Activated CD4-positive, alpha-beta T cell treated with anti-CD3 and anti-CD28 coated beads, Interleukin-2, amount 50 U/mL, for 16 hours (primary cell): ENCODE data around the gene MAPK8.
"Not testable (repeated sequence)": the region's sequence is repeated elsewhere in the genome, so short reads cannot be mapped to it uniquely, and the experiment has no call there.

Experiments
- DNase-seq: peaks from one replicate; pipeline ENCODE4 v3.0.0-alpha.2; 2020

MAPK8 gene

DNA sequence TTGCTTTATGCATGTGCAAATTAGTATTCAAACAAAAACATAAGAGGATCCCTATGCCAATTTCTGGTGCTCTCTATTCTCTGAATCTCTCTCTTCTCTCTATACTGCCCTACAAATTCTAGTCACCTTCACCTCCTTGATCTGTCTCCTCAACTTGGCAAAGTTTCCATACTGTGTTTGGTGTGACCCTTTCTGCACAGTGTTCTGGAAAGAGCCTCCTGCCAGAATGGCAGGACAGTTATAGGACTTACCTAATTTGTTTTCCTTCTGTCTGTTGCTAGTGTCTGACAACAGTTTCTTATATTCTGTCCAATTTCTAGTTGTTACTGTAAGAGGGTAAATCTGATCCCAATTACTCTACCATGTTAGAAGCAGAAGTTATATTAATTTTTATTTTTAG, 34.3 kb downstream of the MAPK8 start:
- DNase-seq: no peak

GRCh38 chr10:48343106-48343505, 36.6 kb downstream of the MAPK8 start:
- DNase-seq: no peak

DNA sequence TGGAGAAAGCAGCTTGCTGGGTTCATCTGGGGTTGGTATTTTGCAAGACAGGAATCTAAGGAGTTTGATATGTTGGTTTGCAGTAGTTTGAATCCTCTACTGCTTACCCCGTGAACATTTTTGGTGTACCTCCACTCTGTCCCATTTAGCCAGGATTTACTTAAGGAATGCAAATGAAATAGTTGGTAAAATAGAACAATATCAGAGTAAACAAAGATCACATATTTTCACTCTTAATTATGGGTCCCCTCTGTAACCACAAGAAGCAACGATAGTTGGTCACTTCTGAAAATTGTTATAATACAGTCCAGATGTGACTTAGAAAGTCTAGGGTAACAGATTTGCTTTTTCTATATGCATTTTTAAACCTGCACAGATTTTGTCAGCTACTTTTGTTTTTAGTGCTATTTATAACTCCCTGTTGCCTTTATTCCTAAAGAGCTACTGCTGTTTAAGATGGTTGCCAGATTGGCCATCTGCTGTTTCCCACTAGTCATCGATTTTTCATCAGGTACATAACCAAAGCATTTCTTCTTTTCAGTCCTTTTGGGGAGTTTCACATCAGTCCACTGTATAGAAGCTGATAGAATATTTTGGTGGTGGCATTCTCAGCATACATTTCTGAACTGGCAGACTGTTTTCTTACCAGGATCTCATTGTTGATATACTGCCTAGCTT, 37.6 kb downstream of the MAPK8 start:
- DNase-seq: no peak

DNA sequence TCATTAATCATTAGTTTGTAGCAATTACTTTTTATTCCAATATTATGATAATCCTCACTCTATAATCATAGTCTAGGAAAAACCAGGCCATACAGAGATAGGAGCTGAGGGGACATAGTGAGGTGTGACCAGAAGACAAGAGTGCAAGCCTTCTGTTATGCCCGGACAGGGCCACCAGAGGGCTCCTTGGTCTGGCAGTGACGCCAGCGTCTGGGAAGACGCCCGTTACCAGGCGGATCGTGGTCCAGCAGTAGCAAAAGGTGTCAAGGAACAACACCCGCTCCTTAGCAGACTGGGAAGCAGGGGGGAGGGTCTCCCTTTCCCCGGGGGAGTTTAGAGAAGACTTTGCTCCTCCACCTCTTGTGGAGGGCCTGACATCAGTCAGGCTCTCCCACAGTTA, 39.8 kb downstream of the MAPK8 start:
- not testable (repeated sequence) for DNase-seq

DNA sequence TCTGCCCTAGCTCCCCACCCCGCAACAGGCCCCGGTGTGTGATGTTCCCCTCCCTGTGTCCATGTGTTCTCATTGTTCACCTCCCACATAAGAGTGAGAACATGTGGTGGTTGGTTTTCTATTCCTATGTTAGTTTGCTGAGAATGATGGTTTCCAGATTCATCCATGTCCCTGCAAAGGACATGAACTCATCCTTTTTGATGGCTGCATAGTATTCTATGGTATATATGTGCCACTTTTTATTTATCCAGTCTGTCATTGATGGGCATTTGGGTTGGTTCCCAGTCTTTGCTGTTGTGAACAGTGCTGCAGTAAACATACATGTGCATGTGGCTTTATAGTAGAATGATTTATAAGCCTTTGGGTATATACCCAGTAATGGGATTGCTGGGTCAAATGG, 41.1 kb downstream of the MAPK8 start:
- not testable (repeated sequence) for DNase-seq

DNA sequence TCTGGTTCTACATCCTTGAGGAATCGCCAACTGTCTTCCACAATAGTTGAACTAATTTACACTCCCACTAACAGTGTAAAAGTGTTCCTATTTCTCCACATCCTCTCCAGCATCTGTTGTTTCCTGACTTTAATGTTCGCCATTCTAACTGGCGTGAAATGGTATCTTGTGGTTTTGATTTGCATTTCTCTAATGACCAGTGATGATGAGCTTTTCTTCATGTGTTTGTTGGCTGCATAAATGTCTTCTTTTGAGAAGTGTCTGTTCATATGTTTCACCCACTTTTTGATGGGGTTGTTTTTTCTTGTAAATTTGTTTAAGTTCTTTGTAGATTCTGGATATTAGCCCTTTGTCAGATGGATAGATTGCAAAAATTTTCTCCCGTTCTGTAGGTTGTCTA, 41.5 kb downstream of the MAPK8 start:
- not testable (repeated sequence) for DNase-seq

GRCh38 chr10:48353246-48353645, 46.8 kb downstream of the MAPK8 start:
- no peak for DNase-seq

- no peak for DNase-seq
Observed at GRCh38 chr10:48357631-48358030, 51.2 kb downstream of the MAPK8 start.

- DNase-seq: peak; percentile 13
Observed at GRCh38 chr10:48358162-48358561, 51.7 kb downstream of the MAPK8 start.

DNA sequence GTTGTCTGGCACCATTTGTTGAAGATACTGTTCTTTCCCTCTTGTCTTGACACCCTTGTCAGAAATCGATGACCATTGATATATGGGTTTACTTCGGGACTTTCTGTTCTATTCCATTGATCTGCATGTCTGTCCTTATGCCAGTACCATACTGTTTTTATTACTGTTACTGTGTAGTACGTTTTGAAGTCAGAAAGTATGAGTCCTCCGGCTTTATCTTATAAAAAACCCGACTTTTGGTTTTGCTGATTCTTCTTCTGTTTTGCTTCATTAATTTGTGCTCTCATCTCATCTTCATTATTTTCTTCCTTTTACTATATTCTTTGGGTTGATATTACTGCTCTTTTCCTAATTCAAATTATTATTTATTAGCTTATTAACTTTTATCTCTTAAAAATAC, 52.4 kb downstream of the MAPK8 start:
- DNase-seq: no peak

DNA sequence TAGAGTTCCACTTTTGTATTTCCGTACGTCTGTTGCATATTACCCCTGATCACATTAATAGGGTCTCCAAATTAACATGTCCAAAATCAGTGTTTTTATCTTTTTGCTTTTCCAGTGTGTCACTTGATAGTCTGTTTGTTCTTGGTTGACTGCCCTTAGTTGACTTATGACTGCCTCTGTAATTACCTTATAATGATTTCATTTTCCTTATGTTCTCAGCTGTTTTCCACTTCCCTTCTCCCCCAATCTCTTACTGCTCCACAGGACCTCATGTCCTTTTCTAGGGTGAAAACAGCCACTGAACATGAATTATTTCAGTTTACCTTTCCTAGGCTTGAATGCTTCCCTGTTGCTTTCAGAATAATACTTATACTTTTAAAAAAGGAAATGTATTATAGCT, 54.7 kb downstream of the MAPK8 start:
- DNase-seq: no peak

- DNase-seq: peak; percentile 55
Observed at GRCh38 chr10:48363617-48364355, 57.3 kb downstream of the MAPK8 start.

GRCh38 chr10:48364659-48365405, 58.4 kb downstream of the MAPK8 start:
- no peak for DNase-seq

DNA sequence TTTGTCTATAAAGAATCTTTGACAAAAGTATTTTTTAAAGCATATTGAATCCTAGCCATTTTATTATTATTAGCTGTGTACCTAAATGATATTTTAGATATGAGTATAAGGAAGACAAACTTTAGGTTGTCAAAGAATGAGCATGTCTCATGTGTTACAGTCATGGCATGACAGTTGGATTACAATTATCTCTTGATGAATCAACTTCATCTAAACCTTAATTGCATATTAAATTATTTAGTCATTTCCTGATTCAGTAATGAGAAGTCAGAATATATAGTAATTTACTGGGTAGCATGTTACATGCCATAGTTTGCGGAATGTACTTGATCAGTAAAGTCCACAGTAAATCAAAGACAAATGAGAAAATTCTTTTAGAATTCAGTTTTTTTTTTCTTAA, 59.2 kb downstream of the MAPK8 start:
- no peak for DNase-seq

DNA sequence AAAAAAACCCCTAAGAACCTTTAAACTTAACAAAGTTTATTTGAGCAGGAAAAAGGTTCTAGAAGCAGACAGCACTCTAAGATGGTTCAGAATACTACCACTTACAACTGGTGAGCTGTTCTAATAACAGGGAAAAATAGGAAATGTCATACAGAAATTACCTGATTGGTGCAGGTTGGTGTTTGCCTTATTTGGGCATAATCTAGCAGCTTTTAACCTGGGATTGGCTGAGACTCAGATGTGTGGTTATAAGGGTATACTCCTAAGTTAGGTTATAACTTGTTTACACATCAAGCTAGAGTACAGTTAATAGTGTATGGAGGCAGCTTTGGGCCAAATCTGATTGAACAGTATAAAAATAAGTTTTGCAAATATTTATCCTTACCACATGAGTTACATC, 59.8 kb downstream of the MAPK8 start:
- no peak for DNase-seq

DNA sequence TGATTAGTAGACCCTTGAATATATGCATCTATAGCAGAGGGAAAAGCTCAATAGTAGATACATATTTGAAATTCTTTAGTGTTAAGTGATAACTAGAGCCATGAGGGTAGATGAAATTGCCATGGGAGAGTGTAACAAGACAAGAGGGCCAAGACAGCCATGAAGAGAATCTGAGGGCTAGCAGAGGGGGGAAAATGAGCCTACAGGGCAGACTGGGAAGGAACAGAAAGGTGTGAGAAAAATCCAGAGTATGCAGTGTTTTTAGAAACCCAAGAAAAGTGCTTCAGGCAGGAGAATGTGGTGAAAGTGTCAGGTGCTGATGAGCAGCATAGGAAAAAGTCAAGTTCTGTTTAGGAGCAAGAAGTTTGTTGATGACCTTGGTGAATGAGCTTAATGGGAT, 63.0 kb downstream of the MAPK8 start:
- no peak for DNase-seq

DNA sequence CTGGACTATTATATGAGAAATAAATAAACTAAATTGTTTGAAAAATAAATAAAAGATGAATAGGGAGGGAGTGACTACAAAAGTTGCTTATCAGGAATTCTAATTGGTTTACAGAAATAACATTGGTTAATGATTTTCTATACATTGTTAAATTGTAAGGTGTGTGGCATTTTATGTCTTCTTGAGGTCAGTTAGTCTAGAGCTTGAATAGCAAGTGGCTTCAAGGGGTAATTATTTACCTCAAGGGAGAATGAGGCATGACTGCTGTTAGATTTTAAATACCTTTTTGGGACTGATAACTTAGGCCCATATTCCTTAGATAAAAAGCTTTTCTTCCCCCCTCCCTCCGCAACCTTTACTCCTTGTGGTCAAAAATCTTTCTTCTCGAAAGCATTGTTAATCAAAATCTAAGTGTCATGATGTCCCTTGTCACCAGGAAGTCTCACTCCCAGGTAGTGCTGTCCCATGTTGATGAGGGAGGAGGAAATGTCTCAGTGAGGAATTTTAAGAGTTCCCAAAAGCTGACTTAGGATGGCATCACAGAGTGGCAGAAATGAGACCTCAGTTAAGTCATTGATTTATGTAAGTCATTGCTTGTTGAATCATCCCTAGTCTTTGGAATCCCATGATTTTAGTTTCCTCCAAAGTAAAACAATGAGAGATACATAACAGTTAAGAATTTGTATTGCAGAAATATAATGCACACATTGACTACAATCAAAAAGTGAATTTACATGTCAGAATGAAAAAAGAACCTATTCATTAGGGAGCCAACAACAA, 71.5 kb downstream of the MAPK8 start:
- DNase-seq: no peak

- DNase-seq: no peak
Observed at GRCh38 chr10:48378675-48379074, 72.2 kb downstream of the MAPK8 start.

- no peak for DNase-seq
Observed at GRCh38 chr10:48381971-48382370, 75.5 kb downstream of the MAPK8 start.

- no peak for DNase-seq
Observed at GRCh38 chr10:48382982-48383381, 76.5 kb downstream of the MAPK8 start.

GRCh38 chr10:48383393-48383792, 76.9 kb downstream of the MAPK8 start:
- DNase-seq: no peak

DNA sequence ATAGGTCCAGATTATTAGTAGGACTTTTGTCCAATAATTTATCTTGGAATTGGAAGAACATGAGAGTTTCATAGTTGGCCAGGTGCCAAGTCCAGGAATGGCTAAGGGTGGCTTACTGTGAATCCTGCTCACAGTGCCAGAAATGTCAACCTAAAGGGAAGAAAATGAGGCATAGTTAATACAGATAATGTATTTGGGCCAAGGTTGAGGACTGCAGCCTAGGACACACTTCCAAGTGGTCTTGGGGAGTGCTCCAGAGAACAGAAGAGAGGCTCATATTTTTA, 78.2 kb downstream of the MAPK8 start:
- no peak for DNase-seq

- DNase-seq: peak; percentile 26
Observed at GRCh38 chr10:48389272-48389671, 82.8 kb downstream of the MAPK8 start.
